Erythroblast (primary cell): ENCODE measurements around the gene PIAS4.

Source experiments
- GATA1 ChIP-seq: IDR thresholded peaks from 2 replicates; pipeline ENCODE4 v1.6.1; 2011; ENCODE audit warnings: low read depth, mild to moderate bottlenecking, control low read depth, low read length, moderate library complexity
- POLR2A ChIP-seq: IDR thresholded peaks from 2 replicates; pipeline ENCODE4 v1.6.1; 2011; ENCODE audit warnings: mild to moderate bottlenecking, low read length

GRCh38 chr19:4012975-4013634 is 5.6 kb downstream of the PIAS4 start:
- TF ChIP-seq POLR2A (no peak), GATA1 (no peak)
